Adrenal gland (tissue), 12 donors: Measurements from ENCODE around the gene ENPP3. TPM values are rescaled to one million over a fixed set of nuclear protein-coding genes. Genes with fewer than 3 reads are reported as not detected.

Experiments
- DNase-seq, 7 donors: peaks; one replicate each; pipeline ENCODE4 v3.0.0-alpha.2; 2019 to 2020
- H3K27ac ChIP-seq, 5 donors: fragments of 200-600 bp; sonication (generic) in 4 of 5; 1 replicate in 3 of 5; 2 replicates in 2 of 5; pipeline versions ENCODE4 v1.5.1 to v1.8.0; 2016 to 2020; ENCODE audit warnings: mild to moderate bottlenecking in 1 of 5
- H3K27me3 ChIP-seq: fragments of 200-600 bp; 2 replicates; pipeline ENCODE4 v1.8.0; 2021
- H3K36me3 ChIP-seq, 2 donors: fragments of 200-600 bp; replicated peaks in 1 of 2; 1 replicate in 1 of 2; 2 replicates in 1 of 2; pipeline versions ENCODE4 v1.5.1 to v1.8.0; 2018 to 2022
- H3K4me1 ChIP-seq, 2 donors: fragments of 200-600 bp; replicated peaks in 1 of 2; 1 replicate in 1 of 2; 2 replicates in 1 of 2; pipeline versions ENCODE4 v1.5.1 to v1.8.0; 2018 to 2021
- H3K4me3 ChIP-seq, 4 donors: fragments of 200-600 bp; sonication (generic) in 3 of 4; one replicate each; pipeline ENCODE4 v1.5.1; 2016 to 2018
- H3K9me3 ChIP-seq, 3 donors: fragments of 200-600 bp; sonication (generic) in 1 of 3; replicated peaks in 1 of 3; 1 replicate in 2 of 3; 2 replicates in 1 of 3; pipeline versions ENCODE4 v1.5.1 to v1.8.0; 2016 to 2021
- POLR2A ChIP-seq, 2 donors: fragments of 450-650 bp; IDR thresholded peaks; one replicate each; pipeline ENCODE4 v1.6.1; 2017; ENCODE audit warnings: antibody characterized with exemption in 2 of 2, mild to moderate bottlenecking in 2 of 2, moderate library complexity in 1 of 2
- WGBS, 4 donors: extraction: QIAGEN DNeasy Blood & Tissue Kit in 2 of 4; methylation state at CpG; one replicate each; pipeline versions ENCODE4 v1.1.5 to v1.1.7; 2013 to 2017; 5-methylcytosine and 5-hydroxymethylcytosine counted together
- intact Hi-C, 2 donors: fragments of 100-400 bp; cut with DNase I; formaldehyde crosslinking; loops; one replicate each; pipeline versions ENCODE4 v1.14.1 to v1.15.0; 2022 to 2023
- polyA plus RNA-seq, 3 donors: library from polyadenylated mRNA; stranded (reverse); fragments of 200-250 nt in 2 of 3; fragments of 350-450 nt in 1 of 3; fragmentation: Illumina TruSeq in 1 of 3; extraction: RNeasy Lipid Tissue Mini Kit (QIAGEN cat#74804) in 1 of 3; gene quantifications; one replicate each; pipeline ENCODE4 v1.2.3, GENCODE V29; 2013 to 2014
- total RNA-seq, 9 donors: library from RNA; depleted of rRNA in 4 of 9; stranded (reverse); fragments of >200 nt in 4 of 9; fragments of 120-200 nt in 1 of 9; fragmentation: NEBNext Ultra II Directional in 1 of 9; extraction: Animal tissue kit (Norgen Biotek cat#: 25700) in 1 of 9; gene quantifications; one replicate each; pipeline versions ENCODE4 v1.1.0 to v1.2.4, GENCODE V29; 2013 to 2023
- TF ChIP-seq, protein P1 (sequence below), 6 experiments: fragments of 450-650 bp in 4 of 6; fragments of 200-600 bp in 2 of 6; sonication (generic) in 1 of 6; IDR thresholded peaks; 1 replicate in 5 of 6; 2 replicates in 1 of 6; pipeline versions ENCODE4 v1.5.1 to v1.8.0; 2016 to 2021; ENCODE audit warnings: antibody characterized with exemption in 6 of 6, mild to moderate bottlenecking in 2 of 6, moderate library complexity in 1 of 6
- donor health status: healthy with polysubstance abuse.
- donor health status: Bipolar disorder and iron deficiency.
- donor health status: DM: yes; HTN: yes; CAD: no.
- donor health status: DM: no; HTN: no; CAD: no.
- donor health status: DM: no; HTN: no; CAD: no.
- donor health status: DM: yes; HTN: yes; CAD: no.

ENPP3 gene
- total and polyA plus RNA-seq, 12 donors = 4.9 to 69.7 (median 11.8) TPM

DNA sequence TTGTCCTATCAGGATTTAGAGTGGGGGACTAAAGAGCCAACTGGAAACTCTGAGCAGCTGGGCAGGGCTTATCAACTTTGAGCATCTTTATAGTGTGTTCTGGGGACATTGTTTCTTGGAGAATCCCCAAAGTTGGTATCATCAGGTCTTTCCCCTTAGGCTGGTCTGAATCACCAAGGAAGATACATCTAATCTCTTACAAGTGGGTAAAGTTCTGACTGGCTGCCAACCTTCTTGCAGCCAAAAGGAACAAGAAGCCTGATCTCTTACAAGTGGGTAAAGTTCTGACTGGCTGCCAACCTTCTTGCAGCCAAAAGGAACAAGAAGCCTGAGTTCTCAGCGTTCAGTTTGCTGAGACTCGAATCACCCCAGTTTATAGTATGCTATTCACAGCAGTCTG, 7.5 kb upstream of the ENPP3 start:
- Histone ChIP-seq H3K36me3 (no peaks in the 10 kb centered on the region), H3K4me3 (no peak overlapping the region), H3K27me3 (no peaks in the 10 kb centered on the region), H3K4me1 (peaks cover 7 to 20% of the 10 kb centered on the region in 2 donors), H3K27ac (no peak overlapping the region), H3K9me3 (no peaks in the 10 kb centered on the region)
- intact Hi-C loops = no loop called here
- 54 to 93% (median 87%) methylated on average over 2 of the region's 2 CpGs for WGBS, 4 donors
- DNase-seq = no peak
- TF ChIP-seq, protein P1, sequence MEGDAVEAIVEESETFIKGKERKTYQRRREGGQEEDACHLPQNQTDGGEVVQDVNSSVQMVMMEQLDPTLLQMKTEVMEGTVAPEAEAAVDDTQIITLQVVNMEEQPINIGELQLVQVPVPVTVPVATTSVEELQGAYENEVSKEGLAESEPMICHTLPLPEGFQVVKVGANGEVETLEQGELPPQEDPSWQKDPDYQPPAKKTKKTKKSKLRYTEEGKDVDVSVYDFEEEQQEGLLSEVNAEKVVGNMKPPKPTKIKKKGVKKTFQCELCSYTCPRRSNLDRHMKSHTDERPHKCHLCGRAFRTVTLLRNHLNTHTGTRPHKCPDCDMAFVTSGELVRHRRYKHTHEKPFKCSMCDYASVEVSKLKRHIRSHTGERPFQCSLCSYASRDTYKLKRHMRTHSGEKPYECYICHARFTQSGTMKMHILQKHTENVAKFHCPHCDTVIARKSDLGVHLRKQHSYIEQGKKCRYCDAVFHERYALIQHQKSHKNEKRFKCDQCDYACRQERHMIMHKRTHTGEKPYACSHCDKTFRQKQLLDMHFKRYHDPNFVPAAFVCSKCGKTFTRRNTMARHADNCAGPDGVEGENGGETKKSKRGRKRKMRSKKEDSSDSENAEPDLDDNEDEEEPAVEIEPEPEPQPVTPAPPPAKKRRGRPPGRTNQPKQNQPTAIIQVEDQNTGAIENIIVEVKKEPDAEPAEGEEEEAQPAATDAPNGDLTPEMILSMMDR (IDR thresholded peaks at IDR 0.05) = no peak
- no peak for TF ChIP-seq POLR2A (IDR thresholded peaks at IDR 0.05)

DNA sequence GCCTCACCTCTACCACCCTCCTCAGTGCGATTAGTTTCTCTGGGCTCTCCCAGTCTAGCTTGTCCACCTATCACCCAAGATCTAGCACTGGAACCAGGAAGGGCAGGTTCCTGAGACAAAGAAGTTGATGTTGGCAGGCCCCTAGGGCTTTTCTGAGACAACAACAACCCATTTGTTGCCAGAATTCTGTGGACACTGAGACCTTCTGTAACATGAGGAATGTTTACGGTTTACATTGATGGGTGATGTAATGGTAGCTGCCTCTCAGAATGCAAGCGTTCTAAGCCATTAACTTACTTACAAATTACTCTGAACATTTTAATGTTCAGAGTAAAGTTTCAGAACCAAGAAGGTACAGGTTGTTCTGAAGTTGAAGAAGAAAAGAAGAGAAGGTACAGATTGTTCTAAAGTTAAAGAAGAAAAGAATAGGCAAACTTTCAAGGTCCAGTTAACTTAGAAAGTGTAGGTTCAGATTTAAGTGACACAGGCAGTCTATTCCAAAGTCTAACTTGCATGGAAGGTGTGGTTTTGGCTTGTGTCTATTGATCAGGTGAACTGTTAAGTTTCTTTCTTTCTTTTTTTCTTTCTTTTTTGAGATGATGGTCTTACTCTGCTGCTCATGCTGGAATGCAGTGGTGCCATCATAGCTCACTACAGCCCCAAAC, 5.3 kb upstream of the ENPP3 start:
- no peaks in the 10 kb centered on the region for H3K9me3 ChIP-seq
- intact Hi-C loops = no loop called here
- TF ChIP-seq POLR2A (IDR thresholded peaks at IDR 0.05) = no peak
- TF ChIP-seq, protein P1 (IDR thresholded peaks at IDR 0.05) = no peak
- WGBS, 4 donors = 73 to 82% (median 80%) methylated on average over 3 of the region's 3 CpGs
- peaks cover 7 to 16% of the 10 kb centered on the region in 2 donors for H3K4me1 ChIP-seq
- H3K27me3 ChIP-seq = no peaks in the 10 kb centered on the region
- no peak overlapping the region for H3K27ac ChIP-seq
- no peak for DNase-seq
- no peak overlapping the region for H3K4me3 ChIP-seq
- no peaks in the 10 kb centered on the region for H3K36me3 ChIP-seq

DNA sequence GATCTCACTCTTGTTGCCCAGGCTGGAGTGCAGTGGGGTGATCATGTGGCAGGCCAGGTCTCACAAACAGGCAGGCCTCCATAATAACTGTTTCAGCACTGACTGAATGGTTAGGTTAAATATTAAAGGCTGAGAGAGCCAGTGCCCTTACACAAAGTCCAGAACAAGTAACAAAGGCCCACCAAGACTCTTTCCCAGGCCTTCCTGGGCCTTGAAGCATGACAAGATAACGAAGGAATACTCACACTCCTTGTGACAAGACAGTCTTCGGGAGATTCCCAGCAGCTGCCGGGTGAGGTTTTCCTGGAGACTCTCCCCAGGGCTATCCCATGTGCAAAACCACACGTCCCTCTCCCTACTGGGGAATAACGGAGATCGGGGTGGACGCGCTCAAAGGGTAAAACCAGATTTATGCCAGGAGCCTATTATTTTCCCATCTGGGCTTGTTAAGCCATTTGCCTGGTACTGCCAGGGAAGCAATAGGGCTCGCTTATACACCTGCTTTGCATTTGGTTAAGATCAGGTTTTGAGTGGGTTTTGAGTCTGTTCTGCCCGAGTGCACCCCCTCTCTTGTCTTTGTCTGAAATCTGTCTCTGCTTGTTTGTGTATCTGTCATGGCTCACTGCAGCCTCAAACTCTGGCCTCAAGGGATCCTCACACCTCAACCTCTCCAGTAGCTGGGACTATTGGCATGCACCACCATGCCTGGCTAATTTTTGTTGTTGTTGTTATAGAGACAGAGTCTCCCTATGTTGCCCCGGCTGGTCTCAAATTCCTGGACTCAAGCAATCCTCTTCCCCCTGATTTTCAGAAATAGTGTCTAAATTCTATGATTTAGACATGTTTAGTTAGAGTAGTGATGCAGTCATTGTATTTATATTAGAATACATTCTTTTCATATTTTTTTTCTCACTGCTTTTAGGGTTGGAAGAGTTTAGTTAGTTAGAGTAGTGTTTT, 1.4 kb upstream of the ENPP3 start:
- TF ChIP-seq, protein P1 (IDR thresholded peaks at IDR 0.05) = no peak
- TF ChIP-seq POLR2A (IDR thresholded peaks at IDR 0.05) = no peak
- H3K27ac ChIP-seq = no peak overlapping the region
- WGBS, 4 donors = 89 to 94% (median 92%) methylated on average over 11 of the region's 11 CpGs
- no peaks in the 10 kb centered on the region for H3K9me3 ChIP-seq
- H3K4me3 ChIP-seq = no peak overlapping the region
- peaks cover 0 to 8% of the 10 kb centered on the region in 2 donors for H3K4me1 ChIP-seq
- H3K27me3 ChIP-seq = no peaks in the 10 kb centered on the region
- intact Hi-C loops = no loop called here
- no peaks in the 10 kb centered on the region for H3K36me3 ChIP-seq
- DNase-seq = no peak

DNA sequence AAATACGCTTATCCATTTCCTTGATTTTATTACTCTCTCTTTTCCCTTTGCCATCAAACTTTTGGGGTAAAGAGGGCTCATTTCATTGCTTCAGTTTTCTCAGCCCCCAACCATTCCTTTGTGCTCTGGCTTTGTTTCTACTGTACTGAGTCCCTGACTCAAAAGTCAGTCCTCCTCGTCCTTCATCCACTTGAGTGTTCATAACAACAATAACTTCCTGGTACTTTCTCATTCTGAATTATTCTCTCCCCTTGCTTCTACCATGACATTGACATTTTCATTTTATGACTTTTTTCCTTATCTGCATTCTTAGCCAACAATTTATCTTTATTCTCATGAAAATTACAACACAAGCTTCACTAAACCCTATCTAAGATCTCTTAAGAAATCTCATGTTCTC, 911 bp downstream of the ENPP3 start:
- Histone ChIP-seq H3K36me3 (no peaks in the 10 kb centered on the region), H3K4me1 (peaks cover 6 to 8% of the 10 kb centered on the region in 2 donors), H3K27me3 (no peaks in the 10 kb centered on the region), H3K9me3 (no peaks in the 10 kb centered on the region), H3K4me3 (peak overlapping the region in 1 of 4 donors; percentile 14), H3K27ac (no peak overlapping the region)
- WGBS, 4 donors = 49 to 58% (median 52%) methylated on average over 2 of the region's 2 CpGs
- TF ChIP-seq, protein P1 (IDR thresholded peaks at IDR 0.05) = no peak
- TF ChIP-seq POLR2A (IDR thresholded peaks at IDR 0.05) = no peak
- intact Hi-C loops = no loop called here
- no peak for DNase-seq
